Keratinocyte (primary cell): ENCODE data around the gene TMEM30B. TPM values are rescaled to one million over a fixed set of nuclear protein-coding genes. Genes with fewer than 3 reads are reported as not detected.
A peak's percentile ranks its signal among the peaks of the same experiment; 100 is the strongest.

ENCODE experiments used
- DNase-seq: peaks from one replicate; pipeline ENCODE4 v3.0.0-alpha.2; 2011; ENCODE audit warnings: low read depth, missing footprints, low spot score
- FAIRE-seq: peaks from 2 replicates; lab custom pipeline; 2011; peaks lifted over from hg19 to GRCh38; lab: Jason Lieb, UNC
- H2AFZ ChIP-seq: 2 replicates; pipeline ENCODE4 v1.6.0; 2012; ENCODE audit warnings: low read length, control low read depth, inconsistent platforms; ENCODE audit not compliant: control insufficient read depth
- H3K27ac ChIP-seq: 2 replicates; pipeline ENCODE4 v1.5.1; 2011; ENCODE audit warnings: low read length; ENCODE audit not compliant: control insufficient read depth, insufficient read depth
- H3K27me3 ChIP-seq: 3 replicates; pipeline ENCODE4 v1.6.0; 2011; ENCODE audit warnings: low read length; ENCODE audit not compliant: control insufficient read depth, insufficient read depth; ENCODE audit errors: extremely low read depth
- H3K36me3 ChIP-seq, 2 experiments: 2 replicates in 1 of 2; 3 replicates in 1 of 2; pipeline ENCODE4 v1.5.1; 2011; ENCODE audit warnings: low read length in 2 of 2, mild to moderate bottlenecking in 1 of 2; ENCODE audit not compliant: control insufficient read depth in 2 of 2, insufficient read depth in 2 of 2; ENCODE audit errors: extremely low read depth in 1 of 2
- H3K4me1 ChIP-seq: 3 replicates; pipeline ENCODE4 v1.5.1; 2011; ENCODE audit warnings: low read length; ENCODE audit not compliant: control insufficient read depth, insufficient read depth; ENCODE audit errors: extremely low read depth
- H3K4me2 ChIP-seq: 3 replicates; pipeline ENCODE4 v1.6.0; 2011; ENCODE audit warnings: low read depth, low read length; ENCODE audit not compliant: control insufficient read depth, insufficient read depth; ENCODE audit errors: extremely low read depth
- H3K4me3 ChIP-seq, 3 experiments: fragments of 200-600 bp in 1 of 3; sonication (generic) in 1 of 3; 2 replicates in 2 of 3; 3 replicates in 1 of 3; pipeline ENCODE4 v1.5.1; 2011 to 2016; ENCODE audit warnings: low read length in 3 of 3, mild to moderate bottlenecking in 3 of 3, control low read depth in 2 of 3, inconsistent platforms in 1 of 3, low read depth in 1 of 3, mixed read lengths in 1 of 3, mixed run types in 1 of 3, moderate library complexity in 1 of 3; ENCODE audit not compliant: control insufficient read depth in 2 of 3, insufficient read depth in 2 of 3; ENCODE audit errors: extremely low read depth in 1 of 3
- H3K79me2 ChIP-seq: 2 replicates; pipeline ENCODE4 v1.6.0; 2012; ENCODE audit warnings: low read length; ENCODE audit not compliant: control insufficient read depth, insufficient read depth
- H3K9ac ChIP-seq: 3 replicates; pipeline ENCODE4 v1.6.0; 2011; ENCODE audit warnings: low read length; ENCODE audit not compliant: control insufficient read depth, insufficient read depth; ENCODE audit errors: extremely low read depth
- H3K9me1 ChIP-seq: 3 replicates; pipeline ENCODE4 v1.6.0; 2011; ENCODE audit warnings: low read length; ENCODE audit not compliant: control insufficient read depth, insufficient read depth; ENCODE audit errors: extremely low read depth
- H3K9me3 ChIP-seq: 2 replicates; pipeline ENCODE4 v1.5.1; 2012; ENCODE audit warnings: low read depth, low read length; ENCODE audit not compliant: control insufficient read depth
- H4K20me1 ChIP-seq: 3 replicates; pipeline ENCODE4 v1.6.0; 2011; ENCODE audit warnings: low read length; ENCODE audit not compliant: control insufficient read depth, insufficient read depth; ENCODE audit errors: extremely low read depth
- CTCF ChIP-seq, 3 experiments: IDR thresholded peaks in 1 of 3; conservative IDR thresholded peaks in 1 of 3; optimal IDR thresholded peaks in 1 of 3; 2 replicates in 2 of 3; 3 replicates in 1 of 3; pipeline versions ENCODE3 to v1.5.1; 2011; ENCODE audit warnings: low read length in 3 of 3, mild to moderate bottlenecking in 3 of 3, moderate library complexity in 2 of 3, control low read depth in 1 of 3, inconsistent platforms in 1 of 3; ENCODE audit not compliant: insufficient read depth in 2 of 3; ENCODE audit errors: extremely low read depth in 1 of 3
- EZH2 ChIP-seq: IDR thresholded peaks from one replicate; pipeline ENCODE4 v1.6.1; 2012; ENCODE audit warnings: inconsistent platforms, mild to moderate bottlenecking, low read length, moderate library complexity
- dilution Hi-C: fragments of 300-500 bp; cut with MboI; formaldehyde crosslinking; loops from one replicate; pipeline ENCODE4 v1.7.0; 2020; ENCODE audit warnings: low sequenced_read_pairs; ENCODE audit not compliant: extremely low pct_ligation_motif_present
- polyA plus RNA-seq, 5 experiments: library from polyadenylated mRNA; depleted of rRNA in 3 of 5; stranded (reverse) in 3 of 5; stranded (forward) in 1 of 5; unstranded in 1 of 5; fragments of >200 nt; gene quantifications; 1 replicate in 1 of 5; 2 replicates in 3 of 5; 3 replicates in 1 of 5; pipeline versions ENCODE4 v1.2.1 to v1.2.3, GENCODE V29; 2011 to 2012; ENCODE audit warnings: missing spikeins in 2 of 5, low read depth in 1 of 5, low replicate concordance in 1 of 5

TMEM30B gene
- polyA plus RNA-seq, 1 donor (not counting 4 experiments of a cell fraction or from before 2014, with no cell fraction given): 8.1 TPM

DNA sequence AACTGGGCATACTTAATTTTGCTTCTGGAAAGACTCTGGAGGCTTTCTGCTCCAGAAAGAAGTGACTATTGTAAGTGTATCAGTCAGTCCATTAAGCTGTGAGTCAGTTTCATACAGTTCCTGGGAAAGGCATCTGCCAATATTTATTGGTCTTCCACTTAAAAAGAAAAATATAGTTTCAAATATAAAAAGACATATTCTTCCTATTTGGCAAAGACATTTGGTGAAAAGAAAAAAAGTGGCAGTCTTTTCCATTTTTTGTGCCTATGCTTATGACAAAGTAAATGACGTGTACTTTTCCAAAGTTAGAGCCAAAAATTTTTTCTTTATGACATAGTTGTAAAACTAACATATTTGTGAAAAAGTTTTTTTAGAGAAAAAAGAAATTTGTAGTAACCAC, 12.3 kb downstream of the TMEM30B start:
- dilution Hi-C loops: no loop called here
- Histone ChIP-seq H3K9me1 (no peaks in the 10 kb centered on the region), H3K4me3 (no peak overlapping the region), H3K79me2 (no peaks in the 10 kb centered on the region), H2AFZ (no peak overlapping the region), H3K27ac (no peak overlapping the region), H3K4me1 (peaks cover 8% of the 10 kb centered on the region), H3K9ac (no peak overlapping the region), H3K36me3 (no peaks in the 10 kb centered on the region), H4K20me1 (no peaks in the 10 kb centered on the region), H3K9me3 (no peaks in the 10 kb centered on the region), H3K27me3 (peaks cover 9% of the 10 kb centered on the region), H3K4me2 (no peak overlapping the region)
- TF ChIP-seq CTCF (optimal IDR thresholded peaks at IDR 0.05 in 1 of 3, IDR thresholded peaks at IDR 0.05 in 1 of 3, conservative IDR thresholded peaks at IDR 0.05 in 1 of 3; ENCODE audit: extremely low read depth in 1 of 3, insufficient read depth in 2 of 3, low read length in 3 of 3) (no peak), EZH2 (no peak)
- no peak for FAIRE-seq
- no peak for DNase-seq

GRCh38 chr14:61266891-61267740, 14.0 kb downstream of the TMEM30B start:
- TF ChIP-seq EZH2: no peak
- TF ChIP-seq CTCF (optimal IDR thresholded peaks at IDR 0.05 in 1 of 3, IDR thresholded peaks at IDR 0.05 in 1 of 3, conservative IDR thresholded peaks at IDR 0.05 in 1 of 3; ENCODE audit: extremely low read depth in 1 of 3, insufficient read depth in 2 of 3, low read length in 3 of 3): no peak
- no peaks in the 10 kb centered on the region for H3K79me2 ChIP-seq
- no peak overlapping the region for H3K9ac ChIP-seq
- H3K9me3 ChIP-seq: no peaks in the 10 kb centered on the region
- DNase-seq (no peak), FAIRE-seq (no peak)
- H3K4me1 ChIP-seq: peaks cover 5% of the 10 kb centered on the region
- H3K27me3 ChIP-seq: peaks cover 9% of the 10 kb centered on the region
- no peaks in the 10 kb centered on the region for H3K36me3 ChIP-seq
- H3K4me2 ChIP-seq: peak overlapping the region; percentile 32
- H2AFZ ChIP-seq: peak overlapping the region; percentile 20
- H3K27ac ChIP-seq: no peak overlapping the region
- H4K20me1 ChIP-seq: no peaks in the 10 kb centered on the region
- dilution Hi-C loops: no loop called here
- no peak overlapping the region for H3K4me3 ChIP-seq
- H3K9me1 ChIP-seq: no peaks in the 10 kb centered on the region
